GM12891 (cell line): ENCODE measurements around the gene CCR3.

ENCODE experiments used
- PAX5 ChIP-seq: IDR thresholded peaks from 2 replicates; pipeline ENCODE4 v1.6.1; 2011; ENCODE audit warnings: low read length, moderate library complexity, mild to moderate bottlenecking; ENCODE audit not compliant: insufficient read depth, severe bottlenecking
- POLR2A ChIP-seq: IDR thresholded peaks from 2 replicates; pipeline ENCODE4 v1.6.1; 2011; ENCODE audit warnings: low read depth, low read length, control low read depth
- POLR2AphosphoS5 ChIP-seq: IDR thresholded peaks from 2 replicates; pipeline ENCODE4 v1.6.1; 2011; ENCODE audit warnings: low read depth, low read length, control low read depth
- POU2F2 ChIP-seq: IDR thresholded peaks from 2 replicates; pipeline ENCODE4 v1.6.1; 2011; ENCODE audit warnings: low read depth, mild to moderate bottlenecking, control low read depth, low read length, moderate library complexity
- SPI1 ChIP-seq: IDR thresholded peaks from 2 replicates; pipeline ENCODE4 v1.6.1; 2011; ENCODE audit warnings: low read depth, low read length, control low read depth
- TAF1 ChIP-seq: IDR thresholded peaks from 2 replicates; pipeline ENCODE4 v1.6.1; 2011; ENCODE audit warnings: low read depth, low read length, control low read depth

DNA sequence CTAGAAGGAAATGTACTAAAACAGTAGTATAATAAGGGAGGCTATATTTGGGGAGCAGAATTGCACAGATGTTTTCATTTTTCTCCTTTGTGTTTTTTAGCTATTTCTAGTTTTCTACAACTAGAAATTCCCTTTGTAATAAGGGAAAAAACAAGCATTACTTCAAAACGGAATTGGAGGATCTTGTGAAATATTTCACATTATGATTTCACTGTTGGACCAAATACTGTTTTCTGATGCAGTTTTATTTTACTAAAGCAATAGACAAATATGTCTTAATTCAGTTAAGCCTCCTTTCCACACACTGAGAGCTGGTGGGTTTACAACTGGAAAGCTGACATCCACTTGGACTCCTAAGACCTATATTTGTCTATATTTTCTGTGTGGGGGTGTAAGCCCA, 41.5 kb upstream of the CCR3 start:
- no peak for TF ChIP-seq PAX5
- TF ChIP-seq POLR2AphosphoS5 = no peak
- no peak for TF ChIP-seq POLR2A
- no peak for TF ChIP-seq TAF1
- TF ChIP-seq SPI1 = no peak
- TF ChIP-seq POU2F2 = no peak
